MM.1S (cell line): ENCODE data around the gene PAOX.
"Not testable (repeated sequence)": the region's sequence is repeated elsewhere in the genome, so short reads cannot be mapped to it uniquely, and the experiment has no call there.

Source experiments
- DNase-seq: peaks from one replicate; pipeline ENCODE4 v3.0.0-alpha.2; 2015
- H2AFZ ChIP-seq: fragments of 300-600 bp; sonication (generic); 2 replicates; pipeline ENCODE4 v1.6.0; 2016; ENCODE audit warnings: antibody characterized with exemption, low read length
- H3F3A ChIP-seq: fragments of 300-600 bp; sonication (generic); 2 replicates; pipeline ENCODE4 v1.6.1; 2016; ENCODE audit warnings: mild to moderate bottlenecking, antibody characterized with exemption, low read length, moderate library complexity, mixed read lengths; ENCODE audit not compliant: insufficient read depth
- H3K27ac ChIP-seq: fragments of 300-600 bp; sonication (generic); 2 replicates; pipeline ENCODE4 v1.5.1; 2016; ENCODE audit warnings: mild to moderate bottlenecking, low read length
- H3K27me3 ChIP-seq: fragments of 300-600 bp; sonication (generic); replicated peaks from 2 replicates; pipeline ENCODE4 v1.6.0; 2016; ENCODE audit warnings: low read length; ENCODE audit not compliant: insufficient read depth
- H3K36me3 ChIP-seq: fragments of 300-600 bp; sonication (generic); replicated peaks from 2 replicates; pipeline ENCODE4 v1.6.1; 2016; ENCODE audit warnings: mild to moderate bottlenecking, low read length, mixed read lengths; ENCODE audit not compliant: insufficient read depth
- H3K4me1 ChIP-seq: fragments of 300-600 bp; sonication (generic); 2 replicates; pipeline ENCODE4 v1.6.1; 2016; ENCODE audit warnings: low read length, mixed read lengths
- H3K4me2 ChIP-seq: fragments of 300-600 bp; sonication (generic); 2 replicates; pipeline ENCODE4 v1.6.0; 2016; ENCODE audit warnings: low read depth, low read length
- H3K4me3 ChIP-seq: fragments of 300-600 bp; sonication (generic); 2 replicates; pipeline ENCODE4 v1.5.1; 2016; ENCODE audit warnings: low read length, mixed read lengths
- H3K79me2 ChIP-seq: fragments of 300-600 bp; sonication (generic); 2 replicates; pipeline ENCODE4 v1.6.1; 2016; ENCODE audit warnings: mixed run types, low read length, mixed read lengths
- H3K9ac ChIP-seq: fragments of 300-600 bp; sonication (generic); 2 replicates; pipeline ENCODE4 v1.6.1; 2016; ENCODE audit warnings: low read length, mixed read lengths
- H3K9me2 ChIP-seq: fragments of 300-600 bp; sonication (generic); replicated peaks from 2 replicates; pipeline ENCODE4 v1.6.1; 2016; ENCODE audit warnings: mild to moderate bottlenecking, low read length, mixed read lengths; ENCODE audit not compliant: insufficient read depth
- H3K9me3 ChIP-seq: fragments of 300-600 bp; sonication (generic); replicated peaks from 2 replicates; pipeline ENCODE4 v1.6.1; 2016; ENCODE audit warnings: mild to moderate bottlenecking, low read length, mixed read lengths; ENCODE audit not compliant: insufficient read depth
- H4K20me1 ChIP-seq: fragments of 300-600 bp; sonication (generic); 2 replicates; pipeline ENCODE4 v1.6.1; 2016; ENCODE audit warnings: mild to moderate bottlenecking, low read length, moderate library complexity, mixed read lengths; ENCODE audit not compliant: insufficient read depth
- EZH2 ChIP-seq: fragments of 300-600 bp; sonication (generic); optimal IDR thresholded peaks from 2 replicates; pipeline ENCODE3; 2017; ENCODE audit warnings: low read depth, mild to moderate bottlenecking, antibody characterized with exemption, low read length, mixed read lengths
- EZH2phosphoT487 ChIP-seq: fragments of 300-600 bp; sonication (generic); IDR thresholded peaks from 2 replicates; pipeline ENCODE4 v1.6.1; 2018; ENCODE audit warnings: antibody characterized with exemption, low read length
- TF ChIP-seq, protein P1 (sequence below): fragments of 300-600 bp; sonication (generic); IDR thresholded peaks from 2 replicates; pipeline ENCODE4 v1.5.1; 2016; ENCODE audit warnings: antibody characterized with exemption, low read length, mixed read lengths

PAOX gene

GRCh38 chr10:133386951-133387350, 7.9 kb downstream of the PAOX start:
- Histone ChIP-seq H3K4me1 (peaks cover 24% of the 10 kb centered on the region), H3F3A (peaks cover 29% of the 10 kb centered on the region), H3K79me2 (0 out of 2 replicates have a peak, but pooled peaks cover 14% of the 10 kb centered on the region)
- not testable (repeated sequence) for H3K9ac ChIP-seq, H3K36me3 ChIP-seq, H3K9me3 ChIP-seq, H3K27me3 ChIP-seq, H4K20me1 ChIP-seq, H3K4me3 ChIP-seq, H2AFZ ChIP-seq, DNase-seq, H3K9me2 ChIP-seq, H3K27ac ChIP-seq, H3K4me2 ChIP-seq

DNA sequence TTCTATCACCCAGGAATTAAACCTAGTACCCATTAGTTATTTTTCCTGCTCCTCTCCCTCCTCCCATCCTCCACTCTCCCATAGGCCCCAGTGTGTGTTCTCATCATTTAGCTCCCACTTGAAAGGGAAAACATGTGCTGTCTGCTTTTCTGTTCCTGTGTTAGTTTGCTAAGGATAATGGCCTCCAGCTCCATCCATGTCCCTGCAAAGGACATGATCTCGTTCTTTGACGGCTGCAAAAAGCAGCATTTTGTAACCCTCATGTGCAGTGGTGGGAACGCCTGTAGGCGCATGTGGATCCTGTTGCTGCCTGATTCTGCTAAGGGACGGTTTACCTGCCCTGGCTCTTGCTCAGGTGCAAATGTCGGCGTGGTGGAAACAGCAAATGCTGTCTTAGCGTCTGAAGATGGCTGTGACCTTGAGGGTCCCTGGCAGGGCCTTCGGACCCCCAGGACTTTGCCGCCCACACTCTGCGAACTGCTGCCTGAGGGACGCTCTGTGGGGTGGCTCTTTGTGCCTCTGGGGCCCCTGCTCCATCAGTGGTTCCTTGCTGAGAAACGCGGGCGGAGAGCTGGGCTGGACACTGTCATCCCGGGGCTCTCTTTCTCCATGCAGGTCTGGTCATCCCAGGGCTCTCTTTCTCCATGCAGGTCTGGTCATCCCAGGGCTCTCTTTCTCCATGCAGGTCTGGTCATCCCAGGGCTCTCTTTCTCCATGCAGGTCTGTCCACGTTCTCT, 9.3 kb downstream of the PAOX start:
- TF ChIP-seq EZH2 (no peak), EZH2phosphoT487 (no peak)
- TF ChIP-seq, protein P1, sequence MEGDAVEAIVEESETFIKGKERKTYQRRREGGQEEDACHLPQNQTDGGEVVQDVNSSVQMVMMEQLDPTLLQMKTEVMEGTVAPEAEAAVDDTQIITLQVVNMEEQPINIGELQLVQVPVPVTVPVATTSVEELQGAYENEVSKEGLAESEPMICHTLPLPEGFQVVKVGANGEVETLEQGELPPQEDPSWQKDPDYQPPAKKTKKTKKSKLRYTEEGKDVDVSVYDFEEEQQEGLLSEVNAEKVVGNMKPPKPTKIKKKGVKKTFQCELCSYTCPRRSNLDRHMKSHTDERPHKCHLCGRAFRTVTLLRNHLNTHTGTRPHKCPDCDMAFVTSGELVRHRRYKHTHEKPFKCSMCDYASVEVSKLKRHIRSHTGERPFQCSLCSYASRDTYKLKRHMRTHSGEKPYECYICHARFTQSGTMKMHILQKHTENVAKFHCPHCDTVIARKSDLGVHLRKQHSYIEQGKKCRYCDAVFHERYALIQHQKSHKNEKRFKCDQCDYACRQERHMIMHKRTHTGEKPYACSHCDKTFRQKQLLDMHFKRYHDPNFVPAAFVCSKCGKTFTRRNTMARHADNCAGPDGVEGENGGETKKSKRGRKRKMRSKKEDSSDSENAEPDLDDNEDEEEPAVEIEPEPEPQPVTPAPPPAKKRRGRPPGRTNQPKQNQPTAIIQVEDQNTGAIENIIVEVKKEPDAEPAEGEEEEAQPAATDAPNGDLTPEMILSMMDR = no peak
- H3K27me3 ChIP-seq = no peaks in the 10 kb centered on the region
- no peaks in the 10 kb centered on the region for H4K20me1 ChIP-seq
- H3K79me2 ChIP-seq = 0 out of 2 replicates have a peak, but pooled peaks cover 14% of the 10 kb centered on the region
- H3F3A ChIP-seq = peaks cover 29% of the 10 kb centered on the region
- peaks cover 24% of the 10 kb centered on the region for H3K4me1 ChIP-seq
- H3K9ac ChIP-seq = peak overlapping the region; percentile 76
- no peaks in the 10 kb centered on the region for H3K9me3 ChIP-seq
- peak overlapping the region; percentile 88 for H3K27ac ChIP-seq
- DNase-seq = peak; percentile 54
- H3K9me2 ChIP-seq = no peaks in the 10 kb centered on the region
- H2AFZ ChIP-seq = peak overlapping the region; percentile 59
- no peaks in the 10 kb centered on the region for H3K36me3 ChIP-seq
- peak overlapping the region; percentile 92 for H3K4me2 ChIP-seq
- H3K4me3 ChIP-seq = peak overlapping the region; percentile 68

DNA sequence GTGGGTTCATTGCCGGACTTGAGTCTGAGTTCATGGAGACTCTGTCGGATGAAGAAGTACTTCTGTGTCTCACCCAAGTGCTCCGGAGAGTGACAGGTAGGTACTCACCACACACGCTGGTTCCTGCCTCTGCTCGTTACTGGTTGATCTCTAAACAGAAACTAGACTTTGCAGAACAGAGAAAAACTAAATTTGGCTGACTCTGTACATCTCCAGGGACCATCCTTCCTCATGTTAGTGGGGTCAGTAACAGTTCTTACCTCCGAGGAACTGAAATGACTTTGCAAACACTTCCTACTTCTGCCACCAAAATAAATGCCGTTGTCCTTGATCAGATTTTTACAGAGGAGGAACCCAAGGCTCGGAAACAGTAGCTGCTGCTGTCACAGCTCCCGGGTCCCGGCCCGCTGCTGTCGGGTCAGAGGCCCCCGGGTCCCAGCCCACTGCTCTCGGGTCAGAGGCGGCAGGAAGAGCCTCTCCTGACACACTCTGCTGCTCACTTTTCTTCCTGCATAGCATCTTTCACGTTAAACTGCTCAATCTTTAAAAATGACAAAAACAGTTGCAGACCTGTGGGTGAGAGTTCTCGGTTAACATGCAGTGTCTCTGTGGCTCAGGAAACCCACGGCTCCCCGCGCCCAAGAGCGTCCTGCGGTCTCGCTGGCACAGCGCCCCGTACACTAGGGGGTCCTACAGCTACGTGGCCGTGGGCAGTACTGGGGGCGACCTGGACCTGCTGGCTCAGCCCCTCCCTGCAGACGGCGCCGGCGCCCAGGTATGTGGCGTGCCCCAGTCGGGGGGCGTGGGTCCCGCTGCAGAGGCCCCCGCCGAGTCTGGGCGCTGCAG, 10.1 kb downstream of the PAOX start:
- Histone ChIP-seq H3K9me3 (no peaks in the 10 kb centered on the region), H3K36me3 (no peaks in the 10 kb centered on the region), H3K27ac (peak overlapping the region; percentile 88), H3K9ac (peak overlapping the region; percentile 76), H3K4me1 (peaks cover 24% of the 10 kb centered on the region), H3F3A (peaks cover 29% of the 10 kb centered on the region), H3K4me2 (peak overlapping the region; percentile 92), H3K4me3 (peak overlapping the region; percentile 68), H4K20me1 (no peaks in the 10 kb centered on the region), H3K79me2 (0 out of 2 replicates have a peak, but pooled peaks cover 14% of the 10 kb centered on the region), H3K27me3 (no peaks in the 10 kb centered on the region), H3K9me2 (no peaks in the 10 kb centered on the region), H2AFZ (peak overlapping the region; percentile 59)
- DNase-seq = peak; percentile 89
- TF ChIP-seq, protein P1 = peak; percentile 4; the same call in 1 of the 2 replicates
- no peak for TF ChIP-seq EZH2
